GM23338 (cell line): ENCODE measurements around the gene GSTM1. TPM values are rescaled to one million over a fixed set of nuclear protein-coding genes. Genes with fewer than 3 reads are reported as not detected.

ENCODE experiments used
- ATAC-seq: fragments of 200-7000 bp; cut with Tn5 transposase; 3 replicates; pipeline ENCODE4 v1.9.1; 2020
- DNase-seq: peaks from one replicate; pipeline ENCODE4 v3.0.0-alpha.2; 2015; ENCODE audit warnings: low spot score
- H2AFZ ChIP-seq: fragments of 200-600 bp; sonication (generic); 2 replicates; pipeline ENCODE4 v1.8.0; 2016; ENCODE audit warnings: antibody characterized with exemption, mild to moderate bottlenecking, moderate library complexity
- H3F3A ChIP-seq: fragments of 200-600 bp; sonication (generic); replicated peaks from 2 replicates; pipeline ENCODE4 v1.8.0; 2017; ENCODE audit warnings: antibody characterized with exemption, mixed run types, low read depth
- H3K27ac ChIP-seq: fragments of 200-600 bp; sonication (generic); 2 replicates; pipeline ENCODE4 v1.6.1; 2016; ENCODE audit warnings: low read depth
- H3K27me3 ChIP-seq: fragments of 200-600 bp; sonication (generic); 2 replicates; pipeline ENCODE4 v1.8.0; 2016; ENCODE audit warnings: mild to moderate bottlenecking, mixed run types, moderate library complexity; ENCODE audit not compliant: insufficient read depth
- H3K36me3 ChIP-seq: fragments of 200-600 bp; sonication (generic); 2 replicates; pipeline ENCODE4 v1.8.0; 2016; ENCODE audit warnings: mild to moderate bottlenecking; ENCODE audit not compliant: insufficient read depth
- H3K4me1 ChIP-seq: fragments of 200-600 bp; sonication (generic); 2 replicates; pipeline ENCODE4 v1.8.0; 2016; ENCODE audit warnings: mild to moderate bottlenecking, moderate library complexity; ENCODE audit not compliant: insufficient read depth
- H3K4me2 ChIP-seq: fragments of 200-600 bp; sonication (generic); 2 replicates; pipeline ENCODE4 v1.7.1; 2017; ENCODE audit warnings: mixed run types
- H3K4me3 ChIP-seq: fragments of 200-600 bp; sonication (generic); 2 replicates; pipeline ENCODE4 v1.6.1; 2016; ENCODE audit warnings: mixed run types
- H3K79me2 ChIP-seq: fragments of 200-600 bp; sonication (generic); replicated peaks from 2 replicates; pipeline ENCODE4 v1.8.0; 2017; ENCODE audit warnings: mild to moderate bottlenecking; ENCODE audit not compliant: insufficient read depth
- H3K9me2 ChIP-seq: fragments of 200-600 bp; sonication (generic); 2 replicates; pipeline ENCODE4 v1.8.0; 2017; ENCODE audit not compliant: insufficient read depth
- H4K20me1 ChIP-seq: fragments of 200-600 bp; sonication (generic); replicated peaks from 2 replicates; pipeline ENCODE4 v1.8.0; 2017; ENCODE audit warnings: mild to moderate bottlenecking; ENCODE audit not compliant: insufficient read depth
- H3K27ac Mint-ChIP-seq: 2 replicates; pipeline ENCODE4 v1.8.0; 2020; ENCODE audit warnings: inconsistent platforms, mild to moderate bottlenecking, moderate library complexity, mixed read lengths
- H3K27me3 Mint-ChIP-seq: 3 replicates; pipeline ENCODE4 v1.8.0; 2022; ENCODE audit warnings: low read depth, mild to moderate bottlenecking, moderate library complexity, mixed read lengths, inconsistent platforms; ENCODE audit not compliant: insufficient read depth, poor library complexity
- H3K36me3 Mint-ChIP-seq: 3 replicates; pipeline ENCODE4 v1.8.0; 2021; ENCODE audit warnings: low read depth, mild to moderate bottlenecking, inconsistent platforms, moderate library complexity, mixed read lengths
- H3K4me1 Mint-ChIP-seq: 3 replicates; pipeline ENCODE4 v1.8.0; 2020; ENCODE audit warnings: mild to moderate bottlenecking, inconsistent platforms, mixed read lengths
- H3K4me3 Mint-ChIP-seq: 3 replicates; pipeline ENCODE4 v1.8.0; 2021; ENCODE audit warnings: moderate library complexity, mild to moderate bottlenecking, inconsistent platforms, mixed read lengths
- H3K9me3 Mint-ChIP-seq: 3 replicates; pipeline ENCODE4 v1.8.0; 2020; ENCODE audit warnings: moderate library complexity, mild to moderate bottlenecking, inconsistent platforms, mixed read lengths
- CREB1 ChIP-seq: fragments of 250-450 bp; sonication (Bioruptor Pico); IDR thresholded peaks from 2 replicates; pipeline ENCODE4 v1.5.0; 2020; ENCODE audit warnings: low read depth, mild to moderate bottlenecking, moderate library complexity
- EZH2 ChIP-seq: fragments of 200-600 bp; sonication (generic); IDR thresholded peaks from one replicate; pipeline ENCODE4 v1.8.0; 2017; ENCODE audit warnings: antibody characterized with exemption, mild to moderate bottlenecking, low read depth; ENCODE audit not compliant: unreplicated experiment
- EZH2phosphoT487 ChIP-seq: fragments of 200-600 bp; sonication (generic); IDR thresholded peaks from one replicate; pipeline ENCODE4 v1.8.1; 2018; ENCODE audit warnings: antibody characterized with exemption; ENCODE audit not compliant: unreplicated experiment
- JUNB ChIP-seq: IDR thresholded peaks from one replicate; pipeline ENCODE4 v1.6.1; 2016; ENCODE audit warnings: antibody characterized with exemption; ENCODE audit not compliant: unreplicated experiment
- NANOG ChIP-seq: IDR thresholded peaks from 2 replicates; pipeline ENCODE4 v1.6.1; 2016; ENCODE audit warnings: antibody characterized with exemption, borderline replicate concordance
- POLR2AphosphoS5 ChIP-seq: IDR thresholded peaks from 2 replicates; pipeline ENCODE4 v1.6.1; 2016; ENCODE audit warnings: antibody characterized with exemption, low read depth
- ZNF114 ChIP-seq: fragments of 250-450 bp; sonication (Bioruptor Pico); IDR thresholded peaks from 2 replicates; pipeline ENCODE4 v1.5.0; 2020; ENCODE audit warnings: mild to moderate bottlenecking, moderate library complexity
- ZNF331 ChIP-seq: fragments of 250-450 bp; sonication (Bioruptor Pico); IDR thresholded peaks from 2 replicates; pipeline ENCODE4 v1.5.0; 2020; ENCODE audit warnings: low read depth, mild to moderate bottlenecking, moderate library complexity
- polyA plus RNA-seq: library from polyadenylated mRNA; unstranded; fragments of >200 nt; fragmentation: Nextera tagmentation; extraction: Ambion mirVana; gene quantifications from 2 replicates; pipeline ENCODE4 v1.2.1, GENCODE V29; 2016
- total RNA-seq: library from RNA; depleted of rRNA; stranded (reverse); fragments of >200 nt; shearing (Covaris generic); gene quantifications from 2 replicates; pipeline ENCODE4 v1.2.3, GENCODE V29; 2014
- TF ChIP-seq, protein P1 (sequence below), 2 experiments: fragments of 200-600 bp in 1 of 2; sonication (generic) in 1 of 2; conservative IDR thresholded peaks; 2 replicates each; pipeline versions ENCODE4 v1.5.1 to v1.6.1; 2016 to 2017; ENCODE audit warnings: antibody characterized with exemption in 2 of 2, low read depth in 2 of 2, mild to moderate bottlenecking in 2 of 2, moderate library complexity in 1 of 2
- TF ChIP-seq, protein P2 (sequence below): IDR thresholded peaks from 2 replicates; pipeline ENCODE4 v1.6.1; 2016; ENCODE audit warnings: antibody characterized with exemption
- TF ChIP-seq, protein P3 (sequence below): fragments of 250-450 bp; sonication (Bioruptor Pico); IDR thresholded peaks from 2 replicates; pipeline ENCODE4 v1.5.0; 2020; ENCODE audit warnings: mild to moderate bottlenecking, moderate library complexity

GSTM1 gene
- total and polyA plus RNA-seq, 2 experiments from 2014 or later = not detected

DNA sequence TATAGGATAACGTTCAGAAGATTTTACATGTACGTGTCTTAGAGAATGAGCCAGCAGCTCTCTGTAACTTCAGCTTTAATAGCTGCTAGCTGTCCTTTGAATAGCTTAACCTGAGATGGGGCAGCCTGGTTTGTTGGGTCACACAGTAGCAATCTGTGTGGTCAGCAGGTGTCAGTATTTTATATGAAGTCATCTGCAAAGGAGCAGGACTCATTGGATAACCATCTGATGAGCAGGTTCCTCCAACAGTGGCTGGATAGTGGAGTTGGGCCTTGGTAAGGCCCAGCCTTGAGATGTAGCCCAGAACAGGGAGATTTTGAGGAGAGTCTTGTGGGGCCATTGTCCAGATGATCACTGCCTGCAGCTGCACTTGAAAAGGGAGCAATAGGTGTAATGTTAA is 30.9 kb downstream of the GSTM1 start:
- H3K36me3 ChIP-seq = no peaks in the 10 kb centered on the region
- no peaks in the 10 kb centered on the region; the same call in 1 of the 2 replicates for H3K4me1 ChIP-seq
- no peaks in the 10 kb centered on the region for H4K20me1 ChIP-seq
- no peaks in the 10 kb centered on the region for H3F3A ChIP-seq
- DNase-seq = no peak
- H2AFZ ChIP-seq = no peak overlapping the region
- no peak overlapping the region for H3K4me2 ChIP-seq
- no peak for TF ChIP-seq NANOG
- TF ChIP-seq, protein P1, sequence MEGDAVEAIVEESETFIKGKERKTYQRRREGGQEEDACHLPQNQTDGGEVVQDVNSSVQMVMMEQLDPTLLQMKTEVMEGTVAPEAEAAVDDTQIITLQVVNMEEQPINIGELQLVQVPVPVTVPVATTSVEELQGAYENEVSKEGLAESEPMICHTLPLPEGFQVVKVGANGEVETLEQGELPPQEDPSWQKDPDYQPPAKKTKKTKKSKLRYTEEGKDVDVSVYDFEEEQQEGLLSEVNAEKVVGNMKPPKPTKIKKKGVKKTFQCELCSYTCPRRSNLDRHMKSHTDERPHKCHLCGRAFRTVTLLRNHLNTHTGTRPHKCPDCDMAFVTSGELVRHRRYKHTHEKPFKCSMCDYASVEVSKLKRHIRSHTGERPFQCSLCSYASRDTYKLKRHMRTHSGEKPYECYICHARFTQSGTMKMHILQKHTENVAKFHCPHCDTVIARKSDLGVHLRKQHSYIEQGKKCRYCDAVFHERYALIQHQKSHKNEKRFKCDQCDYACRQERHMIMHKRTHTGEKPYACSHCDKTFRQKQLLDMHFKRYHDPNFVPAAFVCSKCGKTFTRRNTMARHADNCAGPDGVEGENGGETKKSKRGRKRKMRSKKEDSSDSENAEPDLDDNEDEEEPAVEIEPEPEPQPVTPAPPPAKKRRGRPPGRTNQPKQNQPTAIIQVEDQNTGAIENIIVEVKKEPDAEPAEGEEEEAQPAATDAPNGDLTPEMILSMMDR (conservative IDR thresholded peaks at IDR 0.05; ENCODE audit: low read depth in 2 of 2) = peak in 1 of 2 experiments; percentile 38; a peak in 2 of 4 replicates
- no peak for TF ChIP-seq EZH2
- TF ChIP-seq EZH2phosphoT487 = no peak
- TF ChIP-seq, protein P2, sequence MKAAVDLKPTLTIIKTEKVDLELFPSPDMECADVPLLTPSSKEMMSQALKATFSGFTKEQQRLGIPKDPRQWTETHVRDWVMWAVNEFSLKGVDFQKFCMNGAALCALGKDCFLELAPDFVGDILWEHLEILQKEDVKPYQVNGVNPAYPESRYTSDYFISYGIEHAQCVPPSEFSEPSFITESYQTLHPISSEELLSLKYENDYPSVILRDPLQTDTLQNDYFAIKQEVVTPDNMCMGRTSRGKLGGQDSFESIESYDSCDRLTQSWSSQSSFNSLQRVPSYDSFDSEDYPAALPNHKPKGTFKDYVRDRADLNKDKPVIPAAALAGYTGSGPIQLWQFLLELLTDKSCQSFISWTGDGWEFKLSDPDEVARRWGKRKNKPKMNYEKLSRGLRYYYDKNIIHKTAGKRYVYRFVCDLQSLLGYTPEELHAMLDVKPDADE = no peak
- H3K27ac ChIP-seq = no peak overlapping the region
- Mint-ChIP-seq H3K27me3 (peaks cover 1% of the 10 kb centered on the region), H3K4me3 (no peak overlapping the region), H3K4me1 (no peaks in the 10 kb centered on the region; the same call in 2 of the 3 replicates), H3K9me3 (no peaks in the 10 kb centered on the region; the same call in 2 of the 3 replicates), H3K27ac (no peak overlapping the region), H3K36me3 (no peaks in the 10 kb centered on the region)
- H3K4me3 ChIP-seq = no peak overlapping the region
- peak; percentile 67 for ATAC-seq
- no peaks in the 10 kb centered on the region for H3K27me3 ChIP-seq
- no peaks in the 10 kb centered on the region for H3K9me2 ChIP-seq
- H3K79me2 ChIP-seq = no peaks in the 10 kb centered on the region

DNA sequence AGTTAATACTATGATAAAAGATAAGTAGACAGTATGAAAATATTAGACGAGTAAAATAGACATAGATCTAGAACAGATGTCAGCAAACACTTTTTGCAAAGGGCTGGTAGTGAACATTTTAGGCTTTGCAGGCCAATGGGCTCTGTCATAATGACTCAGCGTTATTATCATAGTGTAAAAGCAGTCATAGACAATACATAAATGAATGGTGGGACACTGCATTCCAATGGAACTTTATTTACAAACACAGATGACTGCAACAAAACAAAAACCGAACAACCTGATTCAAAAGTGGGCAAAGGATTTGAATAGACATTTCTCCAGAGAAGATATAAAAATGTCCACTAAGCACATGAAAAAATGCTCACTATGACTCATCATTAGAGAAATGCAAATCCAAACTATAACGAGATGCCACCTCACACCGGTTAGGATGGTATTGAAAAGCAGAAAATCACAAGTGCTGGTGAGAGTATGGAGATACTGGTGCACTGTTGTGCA is 31.8 kb downstream of the GSTM1 start:
- Histone ChIP-seq H3K27ac (no peak overlapping the region), H3K4me2 (no peak overlapping the region), H3K4me1 (no peaks in the 10 kb centered on the region; the same call in 1 of the 2 replicates), H3K36me3 (no peaks in the 10 kb centered on the region), H4K20me1 (no peaks in the 10 kb centered on the region), H2AFZ (no peak overlapping the region), H3K9me2 (no peaks in the 10 kb centered on the region), H3K4me3 (no peak overlapping the region), H3K79me2 (no peaks in the 10 kb centered on the region), H3F3A (no peaks in the 10 kb centered on the region), H3K27me3 (no peaks in the 10 kb centered on the region)
- no peaks in the 10 kb centered on the region; the same call in 2 of the 3 replicates for H3K4me1 Mint-ChIP-seq
- DNase-seq (no peak), ATAC-seq (no peak)
- H3K9me3 Mint-ChIP-seq = no peaks in the 10 kb centered on the region
- no peaks in the 10 kb centered on the region for H3K36me3 Mint-ChIP-seq
- no peak overlapping the region for H3K27ac Mint-ChIP-seq
- H3K27me3 Mint-ChIP-seq = peaks cover 1% of the 10 kb centered on the region
- no peak overlapping the region for H3K4me3 Mint-ChIP-seq
- TF ChIP-seq, protein P2 = no peak
- TF ChIP-seq JUNB (no peak), CREB1 (CRISPR knock-in tag) (no peak), ZNF331 (CRISPR knock-in tag) (no peak), EZH2 (no peak), POLR2AphosphoS5 (no peak), NANOG (no peak), ZNF114 (CRISPR knock-in tag) (no peak)
- TF ChIP-seq, protein P3, sequence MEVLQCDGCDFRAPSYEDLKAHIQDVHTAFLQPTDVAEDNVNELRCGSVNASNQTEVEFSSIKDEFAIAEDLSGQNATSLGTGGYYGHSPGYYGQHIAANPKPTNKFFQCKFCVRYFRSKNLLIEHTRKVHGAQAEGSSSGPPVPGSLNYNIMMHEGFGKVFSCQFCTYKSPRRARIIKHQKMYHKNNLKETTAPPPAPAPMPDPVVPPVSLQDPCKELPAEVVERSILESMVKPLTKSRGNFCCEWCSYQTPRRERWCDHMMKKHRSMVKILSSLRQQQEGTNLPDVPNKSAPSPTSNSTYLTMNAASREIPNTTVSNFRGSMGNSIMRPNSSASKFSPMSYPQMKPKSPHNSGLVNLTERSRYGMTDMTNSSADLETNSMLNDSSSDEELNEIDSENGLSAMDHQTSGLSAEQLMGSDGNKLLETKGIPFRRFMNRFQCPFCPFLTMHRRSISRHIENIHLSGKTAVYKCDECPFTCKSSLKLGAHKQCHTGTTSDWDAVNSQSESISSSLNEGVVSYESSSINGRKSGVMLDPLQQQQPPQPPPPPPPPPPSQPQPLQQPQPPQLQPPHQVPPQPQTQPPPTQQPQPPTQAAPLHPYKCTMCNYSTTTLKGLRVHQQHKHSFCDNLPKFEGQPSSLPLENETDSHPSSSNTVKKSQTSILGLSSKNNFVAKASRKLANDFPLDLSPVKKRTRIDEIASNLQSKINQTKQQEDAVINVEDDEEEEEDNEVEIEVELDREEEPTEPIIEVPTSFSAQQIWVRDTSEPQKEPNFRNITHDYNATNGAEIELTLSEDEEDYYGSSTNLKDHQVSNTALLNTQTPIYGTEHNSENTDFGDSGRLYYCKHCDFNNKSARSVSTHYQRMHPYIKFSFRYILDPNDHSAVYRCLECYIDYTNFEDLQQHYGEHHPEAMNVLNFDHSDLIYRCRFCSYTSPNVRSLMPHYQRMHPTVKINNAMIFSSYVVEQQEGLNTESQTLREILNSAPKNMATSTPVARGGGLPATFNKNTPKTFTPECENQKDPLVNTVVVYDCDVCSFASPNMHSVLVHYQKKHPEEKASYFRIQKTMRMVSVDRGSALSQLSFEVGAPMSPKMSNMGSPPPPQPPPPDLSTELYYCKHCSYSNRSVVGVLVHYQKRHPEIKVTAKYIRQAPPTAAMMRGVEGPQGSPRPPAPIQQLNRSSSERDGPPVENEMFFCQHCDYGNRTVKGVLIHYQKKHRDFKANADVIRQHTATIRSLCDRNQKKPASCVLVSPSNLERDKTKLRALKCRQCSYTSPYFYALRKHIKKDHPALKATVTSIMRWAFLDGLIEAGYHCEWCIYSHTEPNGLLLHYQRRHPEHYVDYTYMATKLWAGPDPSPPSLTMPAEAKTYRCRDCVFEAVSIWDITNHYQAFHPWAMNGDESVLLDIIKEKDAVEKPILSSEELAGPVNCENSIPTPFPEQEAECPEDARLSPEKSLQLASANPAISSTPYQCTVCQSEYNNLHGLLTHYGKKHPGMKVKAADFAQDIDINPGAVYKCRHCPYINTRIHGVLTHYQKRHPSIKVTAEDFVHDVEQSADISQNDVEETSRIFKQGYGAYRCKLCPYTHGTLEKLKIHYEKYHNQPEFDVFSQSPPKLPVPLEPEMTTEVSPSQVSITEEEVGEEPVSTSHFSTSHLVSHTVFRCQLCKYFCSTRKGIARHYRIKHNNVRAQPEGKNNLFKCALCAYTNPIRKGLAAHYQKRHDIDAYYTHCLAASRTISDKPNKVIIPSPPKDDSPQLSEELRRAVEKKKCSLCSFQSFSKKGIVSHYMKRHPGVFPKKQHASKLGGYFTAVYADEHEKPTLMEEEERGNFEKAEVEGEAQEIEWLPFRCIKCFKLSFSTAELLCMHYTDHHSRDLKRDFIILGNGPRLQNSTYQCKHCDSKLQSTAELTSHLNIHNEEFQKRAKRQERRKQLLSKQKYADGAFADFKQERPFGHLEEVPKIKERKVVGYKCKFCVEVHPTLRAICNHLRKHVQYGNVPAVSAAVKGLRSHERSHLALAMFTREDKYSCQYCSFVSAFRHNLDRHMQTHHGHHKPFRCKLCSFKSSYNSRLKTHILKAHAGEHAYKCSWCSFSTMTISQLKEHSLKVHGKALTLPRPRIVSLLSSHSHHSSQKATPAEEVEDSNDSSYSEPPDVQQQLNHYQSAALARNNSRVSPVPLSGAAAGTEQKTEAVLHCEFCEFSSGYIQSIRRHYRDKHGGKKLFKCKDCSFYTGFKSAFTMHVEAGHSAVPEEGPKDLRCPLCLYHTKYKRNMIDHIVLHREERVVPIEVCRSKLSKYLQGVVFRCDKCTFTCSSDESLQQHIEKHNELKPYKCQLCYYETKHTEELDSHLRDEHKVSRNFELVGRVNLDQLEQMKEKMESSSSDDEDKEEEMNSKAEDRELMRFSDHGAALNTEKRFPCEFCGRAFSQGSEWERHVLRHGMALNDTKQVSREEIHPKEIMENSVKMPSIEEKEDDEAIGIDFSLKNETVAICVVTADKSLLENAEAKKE (CRISPR knock-in tag) = no peak
